GM12878 (cell line): ENCODE measurements around the gene G2E3. TPM values are rescaled to one million over a fixed set of nuclear protein-coding genes. Genes with fewer than 3 reads are reported as not detected.
A peak's percentile ranks its signal among the peaks of the same experiment; 100 is the strongest.
"Not testable (repeated sequence)": the region's sequence is repeated elsewhere in the genome, so short reads cannot be mapped to it uniquely, and the experiment has no call there.

Experiments
- ATAC-seq: fragments of 200-7000 bp; cut with Tn5 transposase; 3 replicates; pipeline ENCODE4 v1.9.1; 2020; ENCODE audit warnings: mild to moderate bottlenecking, moderate library complexity
- BruUV-seq: library from RNA; stranded (reverse); fragments of 400-500 nt; replicated peaks from 2 replicates; lab custom pipeline; 2021; lab: Mats Ljungman, UMichigan
- CTCF ChIA-PET: fragments of 300-600 bp; sonication (Branson Sonifier 250); formaldehyde crosslinking; extraction: SDS; loops from one replicate; lab custom pipeline; 2021; ENCODE audit warnings: inconsistent platforms; lab: Yijun Ruan, JAX
- POLR2A ChIA-PET: fragments of 350-600 bp; formaldehyde crosslinking; extraction: SDS; loops from one replicate; lab custom pipeline; 2021; ENCODE audit warnings: inconsistent platforms; lab: Charles Lee
- RAD21 ChIA-PET: fragments of 300-600 bp; sonication (Branson Sonifier 250); formaldehyde crosslinking; loops from one replicate; lab custom pipeline; 2023; ENCODE audit warnings: antibody characterized with exemption; ENCODE audit not compliant: unreplicated experiment; lab: Charles Lee
- SMC1A ChIA-PET: fragments of 300-600 bp; sonication (Branson Sonifier 250); formaldehyde crosslinking; loops from one replicate; lab custom pipeline; 2023; ENCODE audit not compliant: unreplicated experiment, uncharacterized antibody; lab: Charles Lee
- DNase-seq: peaks from one replicate; pipeline ENCODE4 v3.0.0-alpha.2; 2011; ENCODE audit warnings: low read depth, low spot score
- FAIRE-seq: peaks from 3 replicates; lab custom pipeline; 2011; peaks lifted over from hg19 to GRCh38; lab: Jason Lieb, UNC
- H2AFZ ChIP-seq: 2 replicates; pipeline ENCODE4 v1.6.0; 2011; ENCODE audit warnings: low read depth, low read length, control low read depth; ENCODE audit not compliant: control insufficient read depth
- H3K27ac ChIP-seq: 2 replicates; pipeline ENCODE4 v1.5.1; 2011; ENCODE audit warnings: control low read depth; ENCODE audit not compliant: control insufficient read depth, insufficient read depth
- H3K27me3 ChIP-seq, 2 experiments: replicated peaks in 1 of 2; 2 replicates each; pipeline versions ENCODE4 v1.6.0 to v1.6.1; 2011; ENCODE audit warnings: low read length in 1 of 2; ENCODE audit not compliant: control insufficient read depth in 2 of 2, insufficient read depth in 2 of 2
- H3K36me3 ChIP-seq, 2 experiments: 2 replicates each; pipeline ENCODE4 v1.5.1; 2011; ENCODE audit warnings: low read length in 1 of 2; ENCODE audit not compliant: control insufficient read depth in 2 of 2, insufficient read depth in 2 of 2
- H3K4me1 ChIP-seq: 2 replicates; pipeline ENCODE4 v1.6.1; 2011; ENCODE audit warnings: mild to moderate bottlenecking, low read length, moderate library complexity, mixed read lengths; ENCODE audit not compliant: control insufficient read depth, insufficient read depth
- H3K4me2 ChIP-seq: 2 replicates; pipeline ENCODE4 v1.6.0; 2011; ENCODE audit warnings: control low read depth; ENCODE audit not compliant: control insufficient read depth, insufficient read depth
- H3K4me3 ChIP-seq: fragments of 200-600 bp; sonication (generic); 2 replicates; pipeline ENCODE4 v1.5.1; 2016
- H3K79me2 ChIP-seq: 2 replicates; pipeline ENCODE4 v1.6.0; 2011; ENCODE audit warnings: low read length; ENCODE audit not compliant: control insufficient read depth, insufficient read depth
- H3K9ac ChIP-seq: 2 replicates; pipeline ENCODE4 v1.8.0; 2011; ENCODE audit warnings: low read length, control low read depth, mixed read lengths; ENCODE audit not compliant: control insufficient read depth, insufficient read depth
- H3K9me3 ChIP-seq: replicated peaks from 3 replicates; pipeline ENCODE4 v1.5.1; 2011; ENCODE audit warnings: mild to moderate bottlenecking, low read length; ENCODE audit not compliant: control insufficient read depth, insufficient read depth
- H4K20me1 ChIP-seq: 2 replicates; pipeline ENCODE4 v1.6.0; 2011; ENCODE audit not compliant: control insufficient read depth, insufficient read depth
- HCFC1 ChIP-seq: fragments of 150-350 bp; IDR thresholded peaks from 2 replicates; pipeline ENCODE4 v1.6.1; 2014; ENCODE audit warnings: low read length
- NFYB ChIP-seq: IDR thresholded peaks from 2 replicates; pipeline ENCODE4 v1.6.1; 2011; ENCODE audit warnings: low read depth, mild to moderate bottlenecking, low read length, improper control_type of control experiment, moderate library complexity; ENCODE audit not compliant: insufficient read depth
- ZNF24 ChIP-seq: fragments of 450-650 bp; IDR thresholded peaks from 2 replicates; pipeline ENCODE4 v1.6.1; 2017; ENCODE audit warnings: antibody characterized with exemption, mild to moderate bottlenecking
- WGBS: methylation state at CpG from one replicate; pipeline ENCODE4 v1.1.6; 2016; ENCODE audit warnings: low lambda C conversion rate; ENCODE audit not compliant: insufficient replicate concordance, insufficient coverage; ENCODE audit errors: missing lambda C conversion rate; 5-methylcytosine and 5-hydroxymethylcytosine counted together
- in situ Hi-C: fragments of 300-500 bp; cut with MboI; formaldehyde crosslinking; loops from 9 replicates; pipeline ENCODE4 v1.14.3; 2018; ENCODE audit warnings: mixed read lengths
- intact Hi-C: fragments of 100-400 bp; cut with micrococcal nuclease; formaldehyde crosslinking; loops from one replicate; pipeline ENCODE4 v1.14.2; 2022; ENCODE audit not compliant: unreplicated experiment
- polyA plus RNA-seq, 11 experiments: library from polyadenylated mRNA; depleted of rRNA in 4 of 11; unstranded in 6 of 11; stranded (reverse) in 5 of 11; fragments of >200 nt; fragmentation: Nextera tagmentation in 4 of 11; fragmentation: Illumina TruSeq in 1 of 11; extraction: Ambion mirVana in 4 of 11; extraction: Trizol in 1 of 11; gene quantifications; 1 replicate in 1 of 11; 2 replicates in 10 of 11; pipeline versions ENCODE4 v1.2.1 to v1.2.3, GENCODE V29; 2011 to 2016; ENCODE audit warnings: inconsistent platforms in 2 of 11, missing spikeins in 2 of 11, low read depth in 1 of 11
- total RNA-seq, 4 experiments: library from RNA; depleted of rRNA in 3 of 4; stranded (reverse); fragments of >200 nt in 3 of 4; fragmentation: Illumina TruSeq in 1 of 4; extraction: Trizol in 1 of 4; gene quantifications; 2 replicates each; pipeline versions ENCODE4 v1.2.1 to v1.2.3, GENCODE V29; 2013 to 2021

The G2E3 gene
- total and polyA plus RNA-seq, 10 of the 15 experiments (the other 5 are each of a cell fraction or from before 2014, with no cell fraction given) = 10.0 to 38.0 (median 21.1) TPM

- H4K20me1 ChIP-seq, H3K4me1 ChIP-seq, H3K9ac ChIP-seq, H3K27me3 ChIP-seq, H3K4me2 ChIP-seq, in situ Hi-C loops, H2AFZ ChIP-seq, DNase-seq, POLR2A ChIA-PET, ATAC-seq, H3K79me2 ChIP-seq, H3K27ac ChIP-seq, H3K4me3 ChIP-seq, H3K9me3 ChIP-seq, intact Hi-C loops, BruUV-seq, FAIRE-seq: not testable (repeated sequence)
- SMC1A ChIA-PET = interaction anchor here (0.9 kb wide), 1 partner anchor 73 kb away, joined by 3 read pairs; no protein-coding TSS in a partner anchor
- WGBS = 98% methylated on average over 8 of the region's 8 CpGs
- TF ChIP-seq ZNF24 = peak; percentile 91
- H3K36me3 ChIP-seq = peaks cover 8 to 40% of the 10 kb centered on the region in 2 experiments
- RAD21 ChIA-PET = interaction anchor here (0.8 kb wide), 1 partner anchor 11 kb away, joined by 3 read pairs; no protein-coding TSS in a partner anchor
- CTCF ChIA-PET = interaction anchor here (0.8 kb wide), 1 partner anchor 51 kb away, joined by 3 read pairs; no protein-coding TSS in a partner anchor
Measured at GRCh38 chr14:30604696-30605095, 45.7 kb downstream of the G2E3 start.

GRCh38 chr14:30607156-30607780 is 48.3 kb downstream of the G2E3 start:
- SMC1A ChIA-PET = interaction anchor here (0.6 to 1.1 kb wide), 2 partner anchors 11 to 16 kb away, joined by 3 read pairs; no protein-coding TSS in a partner anchor
- no peak overlapping the region for H3K4me3 ChIP-seq
- DNase-seq (no peak), FAIRE-seq (no peak), ATAC-seq (no peak)
- H2AFZ ChIP-seq = no peak overlapping the region
- no peaks in the 10 kb centered on the region for H4K20me1 ChIP-seq
- intact Hi-C loops (no loop called here), in situ Hi-C loops (no loop called here)
- TF ChIP-seq NFYB (no peak), HCFC1 (no peak)
- no peak overlapping the region for H3K4me2 ChIP-seq
- RAD21 ChIA-PET = no interaction called here
- POLR2A ChIA-PET = no interaction called here
- H3K27me3 ChIP-seq = no peaks in the 10 kb centered on the region
- 97% methylated on average over 1 of the region's 1 CpG for WGBS
- no peaks in the 10 kb centered on the region for H3K4me1 ChIP-seq
- CTCF ChIA-PET = no interaction called here
- H3K36me3 ChIP-seq = peaks cover 5 to 31% of the 10 kb centered on the region in 2 experiments
- H3K79me2 ChIP-seq = no peaks in the 10 kb centered on the region
- H3K9ac ChIP-seq = no peak overlapping the region
- no peaks in the 10 kb centered on the region for H3K9me3 ChIP-seq
- no TSS peak for BruUV-seq
- H3K27ac ChIP-seq = no peak overlapping the region
